Ectodermal cell (in vitro differentiated cells): Measurements from ENCODE around the gene WDR90.

Source experiments
- H3K27ac ChIP-seq: 2 replicates; pipeline ENCODE4 v1.7.0; 2013; ENCODE audit warnings: mild to moderate bottlenecking, low read depth, low read length; ENCODE audit not compliant: insufficient read depth, poor library complexity, severe bottlenecking
- H3K27me3 ChIP-seq: 2 replicates; pipeline ENCODE4 v1.7.0; 2013; ENCODE audit warnings: mild to moderate bottlenecking, low read length; ENCODE audit not compliant: insufficient read depth, control insufficient read depth, poor library complexity, severe bottlenecking
- H3K36me3 ChIP-seq: one replicate; pipeline ENCODE4 v1.7.0; 2013; ENCODE audit warnings: low read length; ENCODE audit not compliant: control insufficient read depth, insufficient read depth
- H3K4me1 ChIP-seq: one replicate; pipeline ENCODE4 v1.7.0; 2013; ENCODE audit warnings: low read length; ENCODE audit not compliant: control insufficient read depth, insufficient read depth
- H3K4me3 ChIP-seq: 2 replicates; pipeline ENCODE4 v1.7.0; 2013; ENCODE audit warnings: low read depth, low read length, control low read depth; ENCODE audit not compliant: insufficient read depth
- H3K9me3 ChIP-seq: 2 replicates; pipeline ENCODE4 v1.7.0; 2013; ENCODE audit warnings: mild to moderate bottlenecking, low read length, moderate library complexity; ENCODE audit not compliant: control insufficient read depth
- WGBS, 2 experiments: methylation state at CpG; one replicate each; pipeline ENCODE4 v1.1.7; 2013; ENCODE audit warnings: missing lambda C conversion rate in 2 of 2; 5-methylcytosine and 5-hydroxymethylcytosine counted together

WDR90 gene

GRCh38 chr16:647173-647902 is 1.8 kb upstream of the WDR90 start:
- no peaks in the 10 kb centered on the region for H3K4me1 ChIP-seq
- H3K4me3 ChIP-seq, result no peak overlapping the region
- H3K27ac ChIP-seq, result no peak overlapping the region
- H3K36me3 ChIP-seq, result no peaks in the 10 kb centered on the region
- WGBS, 2 experiments, result 94 to 96% methylated on average over 25 of the region's 25 CpGs
- no peaks in the 10 kb centered on the region for H3K9me3 ChIP-seq
- H3K27me3 ChIP-seq, result peaks cover 19% of the 10 kb centered on the region

DNA sequence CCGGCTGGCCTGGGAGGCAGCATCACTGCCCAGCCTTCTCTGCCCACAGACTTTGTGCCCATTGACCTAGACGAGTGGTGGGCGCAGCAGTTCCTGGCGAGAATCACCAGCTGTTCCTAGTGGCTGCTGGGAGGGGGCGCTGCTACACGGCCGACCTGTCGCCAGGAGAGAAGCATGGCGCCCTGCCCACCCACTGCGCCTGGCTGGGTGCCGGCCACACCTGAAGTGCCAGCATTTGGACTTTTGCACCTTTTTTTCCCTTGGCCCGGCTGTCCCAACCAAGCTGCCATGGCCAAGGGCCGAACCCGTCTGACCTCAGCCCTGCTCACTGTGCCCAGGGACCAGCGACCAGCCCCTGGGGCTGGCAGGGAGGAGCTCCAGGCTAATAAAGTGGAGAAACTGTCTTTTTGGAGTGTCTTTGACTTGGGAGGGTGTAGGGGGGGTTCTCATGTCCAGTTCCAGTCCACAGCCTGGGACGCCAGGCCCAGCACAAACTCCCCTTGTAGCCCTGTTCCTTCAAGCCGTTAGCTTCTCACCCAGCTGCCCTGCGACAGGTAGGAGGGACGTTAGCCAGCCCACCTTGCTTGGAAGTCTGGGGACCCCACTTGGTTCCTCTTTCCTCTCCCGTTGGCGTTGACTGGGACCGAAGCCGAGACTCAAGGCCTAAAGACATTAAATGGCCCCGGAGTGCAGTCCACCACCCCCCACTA is 939 bp upstream of the WDR90 start:
- no peaks in the 10 kb centered on the region for H3K9me3 ChIP-seq
- WGBS, 2 experiments, result 55 to 60% methylated on average over 24 of the region's 24 CpGs
- H3K36me3 ChIP-seq, result no peaks in the 10 kb centered on the region
- peaks cover 11% of the 10 kb centered on the region for H3K27me3 ChIP-seq
- H3K4me1 ChIP-seq, result no peaks in the 10 kb centered on the region
- H3K27ac ChIP-seq, result no peak overlapping the region
- peak overlapping the region; percentile 70 for H3K4me3 ChIP-seq

GRCh38 chr16:649631-650030 is 466 bp downstream of the WDR90 start:
- peak overlapping the region; percentile 70 for H3K4me3 ChIP-seq
- H3K4me1 ChIP-seq, result no peaks in the 10 kb centered on the region
- no peaks in the 10 kb centered on the region for H3K9me3 ChIP-seq
- no peaks in the 10 kb centered on the region for H3K27me3 ChIP-seq
- H3K27ac ChIP-seq, result no peak overlapping the region
- WGBS, 2 experiments, result 10 to 11% methylated on average over 44 of the region's 44 CpGs
- H3K36me3 ChIP-seq, result peaks cover under 1% of the 10 kb centered on the region

GRCh38 chr16:651844-652243 is 2.7 kb downstream of the WDR90 start:
- Histone ChIP-seq H3K9me3 (no peaks in the 10 kb centered on the region), H3K27ac (no peak overlapping the region), H3K36me3 (peaks cover 4% of the 10 kb centered on the region), H3K4me1 (no peaks in the 10 kb centered on the region), H3K4me3 (no peak overlapping the region), H3K27me3 (no peaks in the 10 kb centered on the region)
- WGBS, 2 experiments, result 95% methylated on average over 22 of the region's 22 CpGs

GRCh38 chr16:652454-653305 is 3.5 kb downstream of the WDR90 start:
- WGBS, 2 experiments, result 93 to 95% methylated on average over 28 of the region's 28 CpGs
- H3K9me3 ChIP-seq, result no peaks in the 10 kb centered on the region

GRCh38 chr16:654034-654433 is 4.9 kb downstream of the WDR90 start:
- WGBS, 2 experiments, result 92 to 96% methylated on average over 12 of the region's 12 CpGs
- Histone ChIP-seq H3K27ac (no peak overlapping the region), H3K4me1 (no peaks in the 10 kb centered on the region), H3K36me3 (peaks cover 4% of the 10 kb centered on the region), H3K4me3 (no peak overlapping the region), H3K9me3 (no peaks in the 10 kb centered on the region), H3K27me3 (no peaks in the 10 kb centered on the region)

More at GRCh38 chr16:652454-653305, 3.5 kb downstream of the WDR90 start:
- Histone ChIP-seq H3K4me1 (no peaks in the 10 kb centered on the region), H3K4me3 (no peak overlapping the region), H3K36me3 (peaks cover 4% of the 10 kb centered on the region), H3K27ac (no peak overlapping the region), H3K27me3 (no peaks in the 10 kb centered on the region)

DNA sequence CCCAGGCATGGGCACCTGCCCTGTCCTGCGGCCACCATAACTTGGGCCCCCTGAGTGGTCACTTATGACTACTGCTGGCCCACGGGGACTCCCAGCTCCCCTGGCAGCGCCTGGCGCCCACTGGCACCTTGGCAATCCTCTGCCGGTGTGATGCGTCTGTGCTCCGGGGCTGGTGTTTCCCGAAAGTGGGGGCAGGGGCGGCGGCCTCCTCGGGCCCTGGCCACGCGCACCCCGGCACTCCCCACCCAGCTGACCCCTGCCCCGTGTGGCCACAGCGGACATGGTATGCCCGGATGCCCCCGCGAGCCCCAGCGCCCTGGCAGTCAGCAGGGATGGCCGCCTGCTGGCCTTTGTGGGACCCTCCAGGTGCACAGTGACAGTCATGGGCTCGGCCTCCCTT is 8.3 kb downstream of the WDR90 start:
- Histone ChIP-seq H3K27ac (no peak overlapping the region), H3K4me3 (no peak overlapping the region), H3K9me3 (no peaks in the 10 kb centered on the region), H3K4me1 (peaks cover 6% of the 10 kb centered on the region), H3K36me3 (peaks cover 4% of the 10 kb centered on the region), H3K27me3 (no peaks in the 10 kb centered on the region)
- WGBS, 2 experiments, result 94 to 95% methylated on average over 22 of the region's 22 CpGs

DNA sequence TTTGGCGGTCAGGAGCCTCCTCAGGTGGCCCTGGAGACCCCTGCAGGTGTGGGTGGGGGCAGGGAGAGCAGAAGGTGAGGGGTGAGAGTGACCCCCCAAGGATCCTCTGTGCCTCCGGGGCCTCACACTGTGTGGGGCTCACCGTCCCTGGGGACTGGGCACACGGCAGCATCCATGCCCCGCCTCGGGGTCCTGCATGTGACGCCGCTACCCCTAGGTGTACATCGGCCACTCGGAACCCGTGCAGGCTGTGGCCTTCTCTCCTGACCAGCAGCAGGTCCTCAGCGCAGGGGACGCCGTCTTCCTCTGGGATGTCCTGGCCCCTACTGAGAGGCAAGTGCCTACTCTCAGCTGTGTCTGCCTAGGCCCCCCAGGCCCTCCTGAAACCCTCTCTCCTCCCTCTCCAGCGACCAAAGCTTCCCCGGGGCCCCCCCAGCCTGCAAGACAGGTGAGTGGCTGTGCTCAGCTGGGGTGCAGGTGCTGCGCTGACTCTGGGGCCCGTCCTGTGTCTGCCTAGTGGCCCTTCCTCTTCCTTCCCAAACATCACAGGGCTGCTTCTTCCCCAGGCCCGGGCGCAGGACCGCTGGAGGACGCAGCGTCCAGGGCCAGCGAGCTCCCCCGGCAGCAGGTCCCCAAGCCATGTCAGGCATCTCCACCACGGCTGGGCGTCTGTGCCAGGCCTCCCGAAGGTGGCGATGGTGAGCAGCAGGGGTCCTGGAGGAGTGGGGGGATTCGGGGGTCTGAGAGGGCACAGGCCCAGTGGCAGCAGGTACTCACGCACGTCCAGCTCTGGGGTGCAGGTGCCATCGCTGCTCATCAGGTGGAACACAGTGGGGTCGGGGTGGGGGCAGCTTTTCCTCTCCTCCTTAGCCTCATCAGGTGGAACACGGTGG is 9.8 kb downstream of the WDR90 start:
- no peak overlapping the region for H3K4me3 ChIP-seq
- H3K36me3 ChIP-seq, result peaks cover 4% of the 10 kb centered on the region
- H3K9me3 ChIP-seq, result no peaks in the 10 kb centered on the region
- no peaks in the 10 kb centered on the region for H3K27me3 ChIP-seq
- 93 to 94% methylated on average over 35 of the region's 35 CpGs for WGBS, 2 experiments
- H3K4me1 ChIP-seq, result peaks cover 6% of the 10 kb centered on the region
- H3K27ac ChIP-seq, result no peak overlapping the region

DNA sequence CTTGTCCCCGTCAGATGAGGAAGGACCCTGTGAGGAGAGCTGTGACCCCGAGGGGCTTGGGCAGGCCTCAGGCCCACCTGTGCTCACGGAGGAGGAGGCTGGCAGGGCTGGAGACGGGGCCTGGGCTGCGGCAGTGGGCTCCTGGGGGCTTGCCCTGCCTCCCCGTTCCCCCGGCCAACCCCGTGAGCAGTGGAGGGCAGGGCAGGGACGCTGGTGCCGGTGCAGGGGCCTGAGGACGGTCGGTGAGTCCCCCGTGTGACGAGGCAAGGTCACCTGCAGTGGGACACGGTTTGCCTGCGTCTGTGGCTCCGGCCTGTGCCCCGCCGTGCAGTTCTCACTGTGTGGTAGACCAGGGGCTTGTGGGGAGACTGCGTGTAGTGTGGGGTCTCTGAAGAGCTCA is 10.5 kb downstream of the WDR90 start:
- peaks cover 4% of the 10 kb centered on the region for H3K36me3 ChIP-seq

More for the DNA sequence above, 10.5 kb downstream of the WDR90 start:
- Histone ChIP-seq H3K9me3 (no peaks in the 10 kb centered on the region), H3K27ac (no peak overlapping the region), H3K27me3 (no peaks in the 10 kb centered on the region), H3K4me3 (no peak overlapping the region), H3K4me1 (peaks cover 6% of the 10 kb centered on the region)
- WGBS, 2 experiments, result 90 to 92% methylated on average over 20 of the region's 20 CpGs
